ENCODE measurements around the gene RCN2. TPM values are rescaled to one million over a fixed set of nuclear protein-coding genes. Genes with fewer than 3 reads are reported as not detected.

Gene RCN2
- total and polyA plus RNA-seq, 2 of the 8 experiments (the other 6 are each of a cell fraction or from before 2014, with no cell fraction given): 65.6 to 137 TPM

- H3K14ac ChIP-seq (ENCODE audit: insufficient read length): no peak overlapping the region
- H4K5ac ChIP-seq (ENCODE audit: insufficient read length, low read depth, low read length): no peak overlapping the region
- H3K36me3 ChIP-seq (ENCODE audit: control insufficient read depth in 2 of 4, insufficient read depth in 4 of 4, low read length in 3 of 4): no peaks in the 10 kb centered on the region
- no peak overlapping the region for H2BK120ac ChIP-seq (replicated peaks; ENCODE audit: low read depth, low read length)
- ChIA-PET CTCF (ENCODE audit: partially characterized antibody) (interaction anchor here (1.0 to 1.1 kb wide), 3 partner anchors 16 to 57 kb away, joined by 3 read pairs; no protein-coding TSS in a partner anchor), POLR2A (ENCODE audit: partially characterized antibody) (no interaction called here)
- H3K4me1 ChIP-seq (replicated peaks in 1 of 4; ENCODE audit: control insufficient read depth in 3 of 4, insufficient read depth in 4 of 4, low read length in 3 of 4): no peaks in the 10 kb centered on the region
- no peak overlapping the region for H2BK5ac ChIP-seq (ENCODE audit: low read depth, low read length)
- no peak overlapping the region; a peak in 1 of 7 replicates for H3K9ac ChIP-seq (replicated peaks in 1 of 4; ENCODE audit: extremely low read depth in 1 of 4, low read depth in 3 of 4, low read length in 3 of 4)
- H3K4me3 ChIP-seq (ENCODE audit: extremely low read depth in 1 of 4, insufficient read depth in 2 of 4, low read depth in 3 of 4, low read length in 4 of 4): no peak overlapping the region
- H4K20me1 ChIP-seq (replicated peaks in 1 of 2; ENCODE audit: control insufficient read depth in 1 of 2, insufficient read depth in 2 of 2, low read length in 2 of 2): no peaks in the 10 kb centered on the region
- no peak overlapping the region for H3K27ac ChIP-seq (ENCODE audit: low read depth, low read length)
- no peak overlapping the region for H2BK20ac ChIP-seq (ENCODE audit: low read length)
- no peak overlapping the region for H3K18ac ChIP-seq (ENCODE audit: extremely low read depth, low read length)
- no peak overlapping the region for H2BK15ac ChIP-seq (ENCODE audit: low read length)
- H3K9me3 ChIP-seq (ENCODE audit: insufficient read depth in 2 of 2, low read depth in 1 of 2, low read length in 1 of 2): no peaks in the 10 kb centered on the region
- no peak overlapping the region for H4K91ac ChIP-seq (replicated peaks; ENCODE audit: insufficient read length, low read length)
- FAIRE-seq: no peak
- no peak overlapping the region for H3K23ac ChIP-seq (ENCODE audit: insufficient read length)
- 0 out of 7 replicates have a peak, but pooled peaks cover 0 to 1% (median 0%) of the 10 kb centered on the region in 4 experiments for H3K27me3 ChIP-seq (replicated peaks in 1 of 4; ENCODE audit: control insufficient read depth in 3 of 4, extremely low read depth in 1 of 4, insufficient read depth in 3 of 4, low read length in 3 of 4)
- H3K4ac ChIP-seq (replicated peaks; ENCODE audit: insufficient read length, low read depth, low read length): no peak overlapping the region
- H3K56ac ChIP-seq (replicated peaks; ENCODE audit: insufficient read length, low read depth, low read length): no peak overlapping the region
- WGBS, 2 experiments (ENCODE audit: extremely low coverage in 1 of 2, insufficient coverage in 1 of 2, insufficient read length in 1 of 2, insufficient replicate concordance in 2 of 2, low coverage in 1 of 2, low lambda C conversion rate in 2 of 2, missing lambda C conversion rate in 1 of 2): 65% methylated on average over 4 of the region's 4 CpGs; no CpG with 5 or more reads in 1 of the 2 experiments
- H2AK5ac ChIP-seq (ENCODE audit: low read depth, low read length): no peak overlapping the region
- H3K79me1 ChIP-seq (ENCODE audit: low read depth, low read length): no peaks in the 10 kb centered on the region
- no peak for DNase-seq (ENCODE audit: low read depth in 1 of 2, low spot score in 2 of 2)
- H3K79me2 ChIP-seq (ENCODE audit: control insufficient read depth in 1 of 2, insufficient read depth in 2 of 2, low read length in 2 of 2): no peaks in the 10 kb centered on the region
- no peak overlapping the region for H4K8ac ChIP-seq (ENCODE audit: extremely low read depth, insufficient read depth, low read length)
- no peaks in the 10 kb centered on the region for H3K23me2 ChIP-seq (ENCODE audit: low read depth, low read length)
- H2AFZ ChIP-seq (ENCODE audit: low read length): 0 out of 2 replicates have a peak overlapping the region, but pooled peaks have one; percentile 33
- H3K4me2 ChIP-seq (ENCODE audit: insufficient read depth in 1 of 2, low read depth in 2 of 2, low read length in 2 of 2): no peak overlapping the region
- no peak overlapping the region for H2BK12ac ChIP-seq (ENCODE audit: low read depth, low read length)
- no peak for TF ChIP-seq RBBP5 (IDR thresholded peaks at IDR 0.05; ENCODE audit: borderline replicate concordance, low read depth, low read length)
- TF ChIP-seq CTBP2 (IDR thresholded peaks at IDR 0.05; ENCODE audit: borderline replicate concordance, insufficient read depth, insufficient read length, low read length): no peak
- TF ChIP-seq EZH2 (IDR thresholded peaks at IDR 0.05; ENCODE audit: low read depth, low read length, severe bottlenecking): no peak
- no peak for TF ChIP-seq RFX5 (IDR thresholded peaks at IDR 0.05; ENCODE audit: borderline replicate concordance, low read depth, low read length)
- no peak for TF ChIP-seq CEBPB (IDR thresholded peaks at IDR 0.05; ENCODE audit: low read depth, low read length)
- TF ChIP-seq, protein P1, sequence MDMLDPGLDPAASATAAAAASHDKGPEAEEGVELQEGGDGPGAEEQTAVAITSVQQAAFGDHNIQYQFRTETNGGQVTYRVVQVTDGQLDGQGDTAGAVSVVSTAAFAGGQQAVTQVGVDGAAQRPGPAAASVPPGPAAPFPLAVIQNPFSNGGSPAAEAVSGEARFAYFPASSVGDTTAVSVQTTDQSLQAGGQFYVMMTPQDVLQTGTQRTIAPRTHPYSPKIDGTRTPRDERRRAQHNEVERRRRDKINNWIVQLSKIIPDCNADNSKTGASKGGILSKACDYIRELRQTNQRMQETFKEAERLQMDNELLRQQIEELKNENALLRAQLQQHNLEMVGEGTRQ (IDR thresholded peaks at IDR 0.05; ENCODE audit: low read length): no peak
- no peak for TF ChIP-seq JUN (IDR thresholded peaks at IDR 0.05; ENCODE audit: low read depth, low read length)
- TF ChIP-seq SP4 (IDR thresholded peaks at IDR 0.05; ENCODE audit: low read length): no peak
- no peak for TF ChIP-seq ZNF274 (IDR thresholded peaks at IDR 0.05; ENCODE audit: borderline replicate concordance, extremely low read depth, low read length)
- TF ChIP-seq SRF (IDR thresholded peaks at IDR 0.05; ENCODE audit: low read depth, low read length): no peak
- TF ChIP-seq, protein P2, sequence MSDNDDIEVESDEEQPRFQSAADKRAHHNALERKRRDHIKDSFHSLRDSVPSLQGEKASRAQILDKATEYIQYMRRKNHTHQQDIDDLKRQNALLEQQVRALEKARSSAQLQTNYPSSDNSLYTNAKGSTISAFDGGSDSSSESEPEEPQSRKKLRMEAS (IDR thresholded peaks at IDR 0.05): no peak
- TF ChIP-seq SAP30 (IDR thresholded peaks at IDR 0.05; ENCODE audit: insufficient read depth, insufficient replicate concordance, low read length): no peak
Observed at GRCh38 chr15:76967067-76967466, 35.5 kb downstream of the RCN2 start.

Data from H1 (cell line).